Mesodermal cell (in vitro differentiated cells): ENCODE measurements around the gene GGNBP2.

Experiments used
- H3K27ac ChIP-seq: 2 replicates; pipeline ENCODE4 v1.7.0; 2013; ENCODE audit warnings: mild to moderate bottlenecking, low read depth, low read length, moderate library complexity; ENCODE audit not compliant: severe bottlenecking
- H3K36me3 ChIP-seq: 2 replicates; pipeline ENCODE4 v1.7.1; 2013; ENCODE audit warnings: mild to moderate bottlenecking, low read length, moderate library complexity; ENCODE audit not compliant: control insufficient read depth, insufficient read depth
- H3K4me1 ChIP-seq: one replicate; pipeline ENCODE4 v1.7.1; 2013; ENCODE audit warnings: mild to moderate bottlenecking, low read length; ENCODE audit not compliant: insufficient read depth, control insufficient read depth, poor library complexity, severe bottlenecking
- H3K4me3 ChIP-seq: 2 replicates; pipeline ENCODE4 v1.7.0; 2013; ENCODE audit warnings: low read length, control low read depth, mild to moderate bottlenecking; ENCODE audit not compliant: insufficient read depth, poor library complexity, severe bottlenecking; ENCODE audit errors: extremely low read depth
- H3K9me3 ChIP-seq: 2 replicates; pipeline ENCODE4 v1.7.1; 2013; ENCODE audit warnings: mild to moderate bottlenecking, low read length, moderate library complexity; ENCODE audit not compliant: control insufficient read depth
- WGBS, 2 experiments: methylation state at CpG; one replicate each; pipeline ENCODE4 v1.1.5; 2013; ENCODE audit warnings: missing lambda C conversion rate in 2 of 2; ENCODE audit not compliant: insufficient coverage in 2 of 2; 5-methylcytosine and 5-hydroxymethylcytosine counted together

The GGNBP2 gene

DNA sequence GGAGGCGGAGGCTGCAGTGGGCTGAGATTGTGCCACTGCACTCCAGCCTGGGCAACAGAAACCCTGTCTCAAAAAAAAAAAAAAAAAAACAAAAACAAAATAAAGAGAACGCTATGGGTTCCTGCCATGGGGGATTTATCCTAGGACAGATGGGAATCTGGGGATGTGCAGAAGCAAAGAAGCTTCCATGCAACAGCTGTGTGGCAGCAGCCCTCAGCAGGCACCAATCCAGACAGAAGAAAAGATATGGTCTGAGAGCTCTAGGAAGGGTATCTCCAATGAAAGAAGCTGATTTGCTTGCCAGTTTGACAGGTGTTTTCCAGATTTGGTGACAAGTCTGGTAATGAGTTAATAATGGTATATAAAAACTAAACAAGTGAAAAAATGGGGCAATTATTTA lies 21.6 kb upstream of the GGNBP2 start:
- H3K4me3 ChIP-seq = no peak overlapping the region
- WGBS, 2 experiments = 86 to 100% methylated on average over 1 to 2 of the region's 2 CpGs
- H3K27ac ChIP-seq = no peak overlapping the region
- no peaks in the 10 kb centered on the region for H3K9me3 ChIP-seq
- no peaks in the 10 kb centered on the region for H3K4me1 ChIP-seq
- H3K36me3 ChIP-seq = peaks cover 66% of the 10 kb centered on the region

- H3K27ac ChIP-seq = no peak overlapping the region
- no peak overlapping the region for H3K4me3 ChIP-seq
- H3K4me1 ChIP-seq = peaks cover 9% of the 10 kb centered on the region
- peaks cover 60% of the 10 kb centered on the region for H3K36me3 ChIP-seq
- no peaks in the 10 kb centered on the region for H3K9me3 ChIP-seq
- WGBS, 2 experiments = 89 to 96% methylated on average over 3 of the region's 4 CpGs
Observed at GRCh38 chr17:36524428-36524876, 20.3 kb upstream of the GGNBP2 start.

- WGBS, 2 experiments = 92 to 100% methylated on average over 2 of the region's 2 CpGs
Observed at GRCh38 chr17:36525113-36525512, 19.6 kb upstream of the GGNBP2 start.

GRCh38 chr17:36525888-36526287 lies 18.8 kb upstream of the GGNBP2 start:
- 91 to 96% methylated on average over 6 of the region's 6 CpGs for WGBS, 2 experiments
- no peak overlapping the region for H3K4me3 ChIP-seq
- H3K4me1 ChIP-seq = peaks cover 15% of the 10 kb centered on the region
- peaks cover 58% of the 10 kb centered on the region for H3K36me3 ChIP-seq
- no peaks in the 10 kb centered on the region for H3K9me3 ChIP-seq
- no peak overlapping the region for H3K27ac ChIP-seq

More at GRCh38 chr17:36525113-36525512, 19.6 kb upstream of the GGNBP2 start:
- H3K4me1 ChIP-seq = peaks cover 15% of the 10 kb centered on the region
- peaks cover 61% of the 10 kb centered on the region for H3K36me3 ChIP-seq
- no peak overlapping the region for H3K4me3 ChIP-seq
- H3K27ac ChIP-seq = no peak overlapping the region
- no peaks in the 10 kb centered on the region for H3K9me3 ChIP-seq

GRCh38 chr17:36527621-36528250 lies 17.0 kb upstream of the GGNBP2 start:
- WGBS, 2 experiments = 90 to 94% methylated on average over 7 of the region's 7 CpGs
- Histone ChIP-seq H3K9me3 (no peaks in the 10 kb centered on the region), H3K4me1 (peaks cover 15% of the 10 kb centered on the region), H3K36me3 (peaks cover 76% of the 10 kb centered on the region), H3K4me3 (no peak overlapping the region), H3K27ac (no peak overlapping the region)

GRCh38 chr17:36529121-36529520 lies 15.6 kb upstream of the GGNBP2 start:
- Histone ChIP-seq H3K4me3 (no peak overlapping the region), H3K27ac (no peak overlapping the region), H3K9me3 (no peaks in the 10 kb centered on the region), H3K36me3 (peaks cover 78% of the 10 kb centered on the region), H3K4me1 (peaks cover 19% of the 10 kb centered on the region)

GRCh38 chr17:36532435-36532975 lies 12.2 kb upstream of the GGNBP2 start:
- Histone ChIP-seq H3K4me3 (no peak overlapping the region), H3K9me3 (no peaks in the 10 kb centered on the region), H3K36me3 (peaks cover 62% of the 10 kb centered on the region), H3K4me1 (peaks cover 19% of the 10 kb centered on the region), H3K27ac (no peak overlapping the region)
- 100% methylated on average over 2 of the region's 2 CpGs for WGBS, 2 experiments

- H3K9me3 ChIP-seq = no peaks in the 10 kb centered on the region
- peaks cover 12% of the 10 kb centered on the region for H3K4me1 ChIP-seq
- 9 to 22% methylated on average over 24 to 35 of the region's 48 CpGs for WGBS, 2 experiments
- peak overlapping the region; percentile 95 for H3K27ac ChIP-seq
- peaks cover 71% of the 10 kb centered on the region for H3K36me3 ChIP-seq
- H3K4me3 ChIP-seq = peak overlapping the region; percentile 80
Observed at GRCh38 chr17:36533935-36534839, 10.5 kb upstream of the GGNBP2 start.

DNA sequence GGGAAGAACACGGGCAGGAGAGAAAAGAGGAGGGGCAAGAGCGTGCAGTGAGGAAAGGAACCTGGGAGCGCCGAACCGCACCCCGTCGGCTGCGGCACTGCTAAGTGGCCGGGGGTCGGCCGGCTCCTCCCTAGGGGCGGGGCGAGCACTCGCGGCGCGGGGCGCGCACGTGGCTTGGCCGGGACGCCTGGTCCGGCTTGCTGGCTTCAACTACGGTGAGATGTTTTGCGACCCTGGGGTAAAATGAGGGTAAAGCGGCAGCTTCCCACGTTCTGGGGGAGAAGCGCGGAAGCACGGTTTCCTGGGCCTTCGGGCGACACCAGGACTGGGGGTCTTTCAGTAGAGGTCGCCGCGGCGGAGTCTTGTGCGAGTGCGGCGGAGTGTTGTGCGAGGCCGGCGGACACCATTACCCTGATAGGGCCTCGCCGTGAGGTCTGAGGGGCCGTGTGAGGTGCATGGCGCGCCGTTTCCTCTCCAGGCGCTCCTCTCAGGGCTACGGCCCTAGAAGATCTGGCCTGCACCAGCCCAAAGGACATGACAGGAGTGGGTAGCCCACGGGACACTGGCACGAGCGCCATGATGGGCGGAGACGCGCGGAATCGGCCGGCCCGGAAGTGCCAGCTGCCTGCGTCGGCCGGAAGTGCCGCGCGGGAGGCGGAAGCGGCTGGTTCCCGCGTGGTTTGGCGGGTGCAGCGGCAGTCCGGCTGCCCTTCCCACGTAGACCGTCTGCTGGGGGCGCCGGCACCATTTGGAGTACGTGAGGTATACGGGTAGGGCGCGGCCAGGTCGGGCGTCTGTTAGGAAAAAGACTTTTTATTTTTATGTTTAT lies 9.7 kb upstream of the GGNBP2 start, which contains the start of the genes MYO19 and PIGW:
Gene MYO19 (minus strand): TSS at position 29 of the 829 bp plus-strand sequence. CDS start 2,330 bp downstream, outside the sequence.
Gene PIGW (plus strand): TSS at position 148 of the 829 bp plus-strand sequence. CDS start 2,115 bp downstream, outside the sequence.
- H3K4me1 ChIP-seq = peaks cover 4% of the 10 kb centered on the region
- H3K9me3 ChIP-seq = no peaks in the 10 kb centered on the region
- H3K36me3 ChIP-seq = peaks cover 71% of the 10 kb centered on the region
- peak within 1 kb of the TSS; percentile 80 for H3K4me3 ChIP-seq
- whole genome bisulfite sequencing, 2 experiments = 1% methylated on average over 67 to 75 of the region's 83 CpGs
- peak within 1 kb of the TSS; percentile 95 for H3K27ac ChIP-seq

GRCh38 chr17:36535669-36536081 lies 9.0 kb upstream of the GGNBP2 start:
- Histone ChIP-seq H3K9me3 (no peaks in the 10 kb centered on the region), H3K36me3 (peaks cover 69% of the 10 kb centered on the region), H3K4me1 (peaks cover 4% of the 10 kb centered on the region), H3K4me3 (peak overlapping the region; percentile 80), H3K27ac (peak overlapping the region; percentile 95)
- WGBS, 2 experiments = 11 to 13% methylated on average over 9 to 12 of the region's 15 CpGs
